ENCODE results near the gene GLP1R.

Gene GLP1R

GRCh38 chr6:39048481-39049399, at the start of gene GLP1R:
Gene GLP1R (plus strand): TSS chr6:39048781. CDS start chr6:39048841, 60 bp downstream.
- DNase-seq: no peak

DNA sequence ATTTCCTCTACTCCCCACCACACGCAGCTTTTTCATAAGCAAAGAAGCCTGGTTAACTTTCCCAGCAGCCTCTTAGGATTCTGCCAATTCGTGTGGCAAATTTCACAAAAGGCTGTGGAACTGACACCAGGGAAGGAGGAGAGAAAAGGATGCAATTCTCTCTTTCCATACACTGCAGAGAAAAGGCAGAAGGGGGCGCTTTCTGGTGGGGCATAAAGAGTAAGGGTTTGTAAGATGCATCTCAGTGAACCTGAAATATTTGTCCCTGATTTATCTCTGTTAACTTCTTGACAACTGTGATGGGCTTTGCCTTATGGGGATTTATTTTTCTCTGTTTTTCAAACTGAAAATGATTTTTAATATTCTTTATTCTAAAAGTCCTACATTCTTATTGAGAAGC, 45.5 kb upstream of the GLP1R start:
- no peak for DNase-seq

DNA sequence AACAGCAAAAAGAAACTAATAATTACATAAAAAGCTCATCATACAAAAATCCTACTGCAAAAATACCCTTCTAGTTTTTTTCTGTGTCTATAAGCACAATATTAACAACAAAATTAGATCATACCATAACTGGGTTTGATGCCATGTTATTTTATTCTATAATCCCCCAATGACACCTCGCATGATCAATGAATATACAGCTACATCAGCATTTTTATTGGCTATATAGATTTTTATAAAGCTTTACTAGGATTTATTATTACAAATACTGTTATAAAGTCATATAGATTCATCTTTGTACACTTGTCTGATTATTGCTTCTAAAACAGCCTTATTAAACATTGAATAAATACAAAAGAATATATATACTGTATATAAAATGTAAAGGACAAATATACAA, 45.1 kb upstream of the GLP1R start:
- no peak for DNase-seq

GRCh38 chr6:39004801-39005200, 43.8 kb upstream of the GLP1R start:
- DNase-seq: no peak

- no peak for DNase-seq
These were observed 42.8 kb upstream of the GLP1R start for GRCh38 chr6:39005774-39006173.

DNA sequence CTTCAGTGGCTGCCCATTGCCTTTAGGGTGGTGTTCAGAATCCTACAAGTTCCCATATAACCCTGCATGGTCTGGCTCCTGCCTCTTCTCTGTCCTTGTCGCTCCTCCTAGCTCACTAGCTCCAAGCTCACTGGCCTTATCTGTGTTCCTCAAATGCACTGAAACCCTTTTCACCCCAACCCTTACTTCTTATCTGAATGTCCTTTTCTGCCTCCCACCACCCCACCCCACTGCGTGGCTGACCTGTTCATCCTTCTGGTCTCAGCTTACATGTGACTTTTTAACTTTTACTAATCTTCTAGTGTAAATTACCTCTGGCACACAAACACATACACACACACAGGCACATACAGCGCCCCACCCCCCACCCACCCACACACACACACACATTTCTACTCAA, 41.0 kb upstream of the GLP1R start:
- no peak for DNase-seq

- no peak for DNase-seq
These were observed 39.8 kb upstream of the GLP1R start for GRCh38 chr6:39008737-39009136.

- DNase-seq: no peak
These were observed 39.1 kb upstream of the GLP1R start for GRCh38 chr6:39009476-39009875.

DNA sequence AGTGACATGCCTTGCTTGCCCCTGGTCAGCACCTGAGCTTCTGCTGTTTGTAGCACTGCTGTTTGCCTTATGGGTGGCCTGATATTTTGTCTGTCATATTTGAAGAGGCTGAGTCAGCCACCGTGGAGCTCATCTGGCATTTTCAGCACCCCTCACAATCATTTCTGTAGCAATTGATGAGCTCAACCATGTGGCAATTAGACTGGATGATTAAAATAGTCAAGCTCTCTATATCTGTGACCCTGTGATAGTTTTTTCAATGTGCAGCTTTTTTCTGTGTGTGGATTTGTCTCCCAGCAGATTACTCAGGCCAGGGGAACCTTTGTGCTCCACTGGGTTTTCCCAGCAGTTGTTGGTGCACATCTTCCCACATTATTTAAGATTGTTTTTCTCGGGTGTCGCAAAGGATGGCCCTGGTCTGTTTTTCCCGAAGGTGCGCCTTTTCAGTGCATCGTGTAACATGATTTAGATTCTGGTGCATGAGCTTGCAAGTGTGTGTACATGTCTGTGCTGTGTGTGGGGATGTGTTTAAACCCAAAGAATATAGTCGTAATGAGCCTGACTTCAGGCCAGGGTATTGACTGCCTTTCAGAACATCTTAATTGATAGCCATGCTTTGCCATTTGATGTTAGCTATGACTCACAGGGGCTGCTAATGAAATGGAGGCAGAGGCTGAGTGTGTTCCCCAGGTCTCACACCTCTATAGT, 31.6 kb upstream of the GLP1R start:
- no peak for DNase-seq

GRCh38 chr6:39017547-39017880, 31.1 kb upstream of the GLP1R start:
- no peak for DNase-seq

- DNase-seq: no peak
These were observed 30.5 kb upstream of the GLP1R start for GRCh38 chr6:39018103-39018502.

DNA sequence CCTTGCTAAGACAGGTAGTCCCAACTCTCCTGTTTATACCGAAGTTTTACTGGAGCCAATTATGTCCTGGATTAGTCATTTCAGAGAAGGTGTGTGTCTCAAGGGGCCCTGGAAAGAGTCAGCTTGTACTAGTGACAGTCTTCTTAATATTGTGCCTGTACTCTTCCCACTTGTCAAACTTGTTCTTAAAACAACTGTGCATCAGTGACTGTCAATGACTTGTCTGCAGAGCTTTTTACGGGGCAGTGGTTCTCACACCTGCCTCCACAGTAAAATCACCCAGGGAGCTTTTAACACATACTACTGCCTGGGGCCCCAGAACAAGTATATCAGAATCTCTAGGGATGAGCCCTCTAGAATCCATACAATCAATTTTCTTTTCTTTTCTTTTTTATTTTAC, 28.4 kb upstream of the GLP1R start:
- DNase-seq: no peak

- DNase-seq: no peak
These were observed 27.5 kb upstream of the GLP1R start for GRCh38 chr6:39021041-39021440.

GRCh38 chr6:39021779-39022178, 26.8 kb upstream of the GLP1R start:
- DNase-seq: no peak

DNA sequence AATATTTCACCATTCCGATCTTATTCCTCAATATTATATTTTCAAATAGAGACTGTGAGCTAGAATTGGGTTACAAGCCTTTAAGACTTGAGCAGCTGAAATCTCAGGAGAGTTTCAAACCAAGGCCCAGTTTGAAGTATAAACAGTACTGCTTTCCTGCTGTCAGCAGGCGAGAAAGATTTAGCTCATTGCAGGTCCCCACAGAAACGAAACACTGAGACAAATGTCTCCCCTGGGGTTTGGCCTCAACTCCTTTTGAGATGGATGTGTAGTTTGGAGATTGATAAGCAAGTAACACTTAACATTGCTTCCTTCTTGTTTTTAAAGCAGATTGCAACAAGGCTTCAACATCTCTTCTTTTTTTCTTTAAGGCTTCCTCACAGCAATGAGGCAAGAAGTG, 22.4 kb upstream of the GLP1R start:
- no peak for DNase-seq

GRCh38 chr6:39029156-39030011, 19.2 kb upstream of the GLP1R start:
- DNase-seq: peak; percentile 4

- no peak for DNase-seq
These were observed 12.9 kb upstream of the GLP1R start for GRCh38 chr6:39035681-39036080.

- no peak for DNase-seq
These were observed 11.5 kb upstream of the GLP1R start for GRCh38 chr6:39037082-39037508.

DNA sequence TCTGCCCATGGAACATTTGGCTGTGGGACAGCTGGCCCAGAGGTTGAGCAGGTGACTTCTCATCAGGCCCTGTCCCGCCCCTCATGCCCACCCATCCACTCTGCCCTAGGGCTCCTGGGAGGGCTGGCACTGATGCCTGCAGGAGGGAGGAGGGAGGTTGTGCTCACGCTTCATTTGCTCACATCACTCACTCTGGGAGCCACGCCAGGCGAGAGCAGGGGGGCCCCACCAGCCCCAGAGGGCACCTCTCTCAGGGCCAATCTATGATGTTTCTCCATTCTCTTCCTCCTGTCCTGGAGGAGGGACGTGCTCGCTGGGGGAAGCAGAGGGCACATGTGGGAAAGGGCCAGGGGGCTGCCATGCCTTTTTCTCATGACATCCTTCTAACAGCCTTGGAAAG, 10.9 kb upstream of the GLP1R start:
- DNase-seq: no peak

DNA sequence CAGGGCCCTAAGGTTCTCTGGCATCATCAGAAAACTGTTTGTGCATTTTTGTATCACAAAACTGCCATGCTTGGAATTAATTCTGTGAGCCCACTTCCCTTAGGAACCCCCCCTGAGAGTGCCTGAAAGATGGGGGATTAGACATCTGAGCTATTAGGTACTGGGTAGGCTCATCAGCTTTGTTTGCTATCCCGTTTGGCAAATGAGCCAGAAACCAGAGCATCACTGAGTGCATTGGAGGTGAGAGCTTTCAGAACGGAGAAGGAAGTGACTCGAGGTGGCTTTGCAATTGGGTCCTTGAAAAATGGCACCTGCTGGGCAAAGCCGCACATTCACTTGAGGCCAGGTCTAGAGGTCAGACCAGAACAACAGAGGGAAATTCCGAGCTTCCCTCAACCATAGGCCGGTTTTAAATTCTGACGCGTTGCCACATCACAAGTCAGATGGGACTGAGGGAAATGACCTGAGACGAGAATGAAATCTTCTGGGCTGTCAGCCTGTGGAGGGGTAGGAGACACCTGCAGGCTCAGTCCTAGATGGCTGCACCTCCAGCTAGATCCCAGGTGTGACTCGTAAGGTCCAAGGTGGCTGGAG, 8.4 kb upstream of the GLP1R start:
- DNase-seq: no peak

- no peak for DNase-seq
These were observed 7.5 kb upstream of the GLP1R start for GRCh38 chr6:39041072-39041471.

DNA sequence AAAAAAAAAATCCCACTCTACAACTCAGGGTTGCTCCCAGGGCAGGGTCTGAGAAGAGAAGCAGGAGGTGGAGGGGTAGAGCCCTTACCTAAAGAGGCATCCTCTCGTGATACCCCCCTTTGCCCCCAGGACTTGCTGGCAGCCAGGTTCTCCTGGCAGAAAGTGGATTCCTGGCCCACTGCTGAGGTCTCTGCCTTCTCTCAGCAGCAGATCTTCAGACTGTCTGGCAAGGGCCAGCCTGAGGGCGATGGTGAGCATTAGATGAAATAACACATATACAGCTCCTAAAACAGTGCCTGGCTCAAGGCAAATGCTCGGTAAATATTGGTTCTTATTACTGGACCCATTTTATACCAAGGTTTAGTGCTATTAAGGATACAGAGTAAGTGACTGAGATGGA, 4.8 kb upstream of the GLP1R start:
- DNase-seq: no peak

DNA sequence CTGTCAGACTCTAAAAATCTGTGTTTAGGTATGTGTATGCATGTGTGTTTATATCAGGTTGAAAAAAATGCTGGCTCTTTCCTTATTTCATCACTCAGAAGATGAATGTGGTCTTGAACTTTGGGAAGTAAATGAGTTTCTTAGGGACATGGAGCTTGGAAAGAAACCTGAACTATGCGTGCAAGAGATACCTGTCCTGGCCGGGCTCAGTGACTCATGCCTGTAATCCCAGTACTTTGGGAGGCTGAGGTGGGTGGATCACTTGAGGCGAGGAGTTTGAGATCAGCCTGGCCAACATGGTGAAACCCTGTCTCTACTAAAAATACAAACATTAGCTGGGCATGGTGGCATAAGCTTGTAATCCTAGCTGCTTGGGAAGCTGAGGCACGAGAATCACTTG, 4.4 kb upstream of the GLP1R start:
- DNase-seq: no peak

Data from stimulated activated naive CD4-positive, alpha-beta T cell treated with Interleukin-2 at 50 U/mL for 16 hours (primary cell).